K562 (cell line): ENCODE results near the gene APOLD1. TPM values are rescaled to one million over a fixed set of nuclear protein-coding genes. Genes with fewer than 3 reads are reported as not detected.

Source experiments
- ATAC-seq: fragments of 200-7000 bp; cut with Tn5 transposase; 3 replicates; pipeline ENCODE4 v1.9.1; 2020; ENCODE audit warnings: moderate library complexity
- BruUV-seq: library from RNA; stranded (reverse); fragments of 400-500 nt; replicated peaks from 2 replicates; lab custom pipeline; 2021; lab: Mats Ljungman, UMichigan
- CTCF ChIA-PET: fragments of 300-600 bp; formaldehyde crosslinking; extraction: SDS; loops from one replicate; lab custom pipeline; 2021; ENCODE audit warnings: low intra/inter-chr PET ratio; lab: Yijun Ruan, JAX
- POLR2A ChIA-PET: fragments of 300-600, 350-650 bp; sonication (Branson Sonifier 250); formaldehyde crosslinking; extraction: SDS; loops from one replicate; lab custom pipeline; 2021; ENCODE audit warnings: antibody characterized with exemption, inconsistent platforms; lab: Yijun Ruan, JAX
- DNase-seq, 4 experiments: peaks; one replicate each; pipeline versions ENCODE4 v3.0.0 to v3.0.0-alpha.2; 2011 to 2018; ENCODE audit warnings: low spot score in 3 of 4, mixed read lengths in 3 of 4; ENCODE audit errors: extremely low read depth in 1 of 4
- FAIRE-seq: peaks from 2 replicates; lab custom pipeline; 2011; peaks lifted over from hg19 to GRCh38; lab: Jason Lieb, UNC
- H2AFZ ChIP-seq: 2 replicates; pipeline ENCODE4 v1.6.0; 2011; ENCODE audit warnings: low read depth, low read length, control low read depth, inconsistent platforms
- H3K27ac ChIP-seq: fragments of 200-600 bp; 3 replicates; pipeline ENCODE4 v1.8.0; 2011; ENCODE audit warnings: low read depth, mild to moderate bottlenecking, control low read depth, inconsistent platforms, low read length, moderate library complexity, mixed read lengths; ENCODE audit errors: extremely low read depth
- H3K27me3 ChIP-seq, 2 experiments: fragments of 300-600 bp in 1 of 2; 2 replicates in 1 of 2; 3 replicates in 1 of 2; pipeline versions ENCODE4 v1.6.0 to v1.8.0; 2011; ENCODE audit warnings: inconsistent platforms in 2 of 2, low read length in 2 of 2, mild to moderate bottlenecking in 1 of 2, mixed read lengths in 1 of 2, moderate library complexity in 1 of 2; ENCODE audit not compliant: control insufficient read depth in 2 of 2, insufficient read depth in 2 of 2
- H3K36me3 ChIP-seq: fragments of 300-600 bp; 3 replicates; pipeline ENCODE4 v1.8.0; 2011; ENCODE audit warnings: mild to moderate bottlenecking, low read length, inconsistent platforms; ENCODE audit not compliant: control insufficient read depth, insufficient read depth
- H3K4me1 ChIP-seq, 2 experiments: fragments of 200-600 bp in 1 of 2; replicated peaks in 1 of 2; 2 replicates in 1 of 2; 3 replicates in 1 of 2; pipeline versions ENCODE4 v1.5.1 to v1.8.0; 2011; ENCODE audit warnings: inconsistent platforms in 2 of 2, low read length in 2 of 2, mild to moderate bottlenecking in 1 of 2, mixed read lengths in 1 of 2, moderate library complexity in 1 of 2; ENCODE audit not compliant: control insufficient read depth in 2 of 2, insufficient read depth in 2 of 2
- H3K4me2 ChIP-seq: 2 replicates; pipeline ENCODE4 v1.6.1; 2011; ENCODE audit warnings: low read length, control low read depth, inconsistent platforms, mixed read lengths; ENCODE audit not compliant: insufficient read depth
- H3K4me3 ChIP-seq: fragments of 200-600 bp; sonication (generic), shearing (Covaris generic); 2 replicates; pipeline ENCODE4 v1.5.1; 2016; ENCODE audit warnings: control low read depth, inconsistent platforms
- H3K79me2 ChIP-seq: fragments of 200-600 bp; 3 replicates; pipeline ENCODE4 v1.8.0; 2011; ENCODE audit warnings: low read length, inconsistent platforms; ENCODE audit not compliant: control insufficient read depth, insufficient read depth
- H3K9ac ChIP-seq, 2 experiments: 2 replicates each; pipeline versions ENCODE4 v1.6.0 to v1.6.1; 2011; ENCODE audit warnings: low read depth in 2 of 2, low read length in 2 of 2, control low read depth in 1 of 2, inconsistent platforms in 1 of 2, mild to moderate bottlenecking in 1 of 2, mixed read lengths in 1 of 2; ENCODE audit not compliant: insufficient read depth in 1 of 2
- H3K9me1 ChIP-seq: one replicate; pipeline ENCODE4 v1.6.0; 2011; ENCODE audit warnings: inconsistent platforms, mild to moderate bottlenecking, low read length, moderate library complexity; ENCODE audit not compliant: control insufficient read depth, insufficient read depth
- H3K9me3 ChIP-seq: replicated peaks from 2 replicates; pipeline ENCODE4 v1.5.1; 2011; ENCODE audit warnings: low read depth, low read length, inconsistent platforms; ENCODE audit not compliant: control insufficient read depth, insufficient read depth
- H4K20me1 ChIP-seq: replicated peaks from 2 replicates; pipeline ENCODE4 v1.6.1; 2011; ENCODE audit warnings: low read length, inconsistent platforms, mixed read lengths; ENCODE audit not compliant: control insufficient read depth, insufficient read depth
- CSDE1 ChIP-seq, 2 experiments: fragments of 450-650 bp; IDR thresholded peaks; 2 replicates each; pipeline ENCODE4 v1.6.1; 2016; ENCODE audit warnings: mild to moderate bottlenecking in 1 of 2
- DPF2 ChIP-seq: fragments of 450-650 bp; IDR thresholded peaks from 2 replicates; pipeline ENCODE4 v1.6.1; 2016
- KDM4B ChIP-seq, 2 experiments: fragments of 450-650 bp in 1 of 2; sonication (generic) in 1 of 2; IDR thresholded peaks; 2 replicates each; pipeline ENCODE4 v1.6.1; 2016 to 2017; ENCODE audit warnings: borderline replicate concordance in 2 of 2, antibody characterized with exemption in 1 of 2, low read depth in 1 of 2, mild to moderate bottlenecking in 1 of 2
- KDM5B ChIP-seq: fragments of 200-600 bp; sonication (generic); IDR thresholded peaks from 2 replicates; pipeline ENCODE4 v1.6.1; 2012; ENCODE audit warnings: low read depth, mild to moderate bottlenecking, moderate library complexity, low read length, control low read depth, inconsistent platforms; ENCODE audit not compliant: insufficient replicate concordance
- MECOM ChIP-seq: fragments of 250-450 bp; sonication (Bioruptor Pico); IDR thresholded peaks from 2 replicates; pipeline ENCODE4 v1.8.0; 2022; ENCODE audit warnings: inconsistent platforms
- NFYB ChIP-seq: IDR thresholded peaks from 2 replicates; pipeline ENCODE4 v1.6.1; 2011; ENCODE audit warnings: mild to moderate bottlenecking, moderate library complexity; ENCODE audit not compliant: insufficient read length; ENCODE audit errors: extremely low read depth
- POLR2G ChIP-seq: fragments of 200-400 bp; formaldehyde crosslinking; IDR thresholded peaks from 2 replicates; pipeline ENCODE4 v1.6.1; 2017; ENCODE audit warnings: low read depth, mild to moderate bottlenecking, antibody characterized with exemption, low read length, moderate library complexity
- POU5F1 ChIP-seq: fragments of 150-350 bp; IDR thresholded peaks from 2 replicates; pipeline ENCODE4 v1.6.1; 2014; ENCODE audit warnings: borderline replicate concordance, low read length, low read depth, mild to moderate bottlenecking; ENCODE audit not compliant: partially characterized antibody
- SNRNP70 ChIP-seq: fragments of 200-400 bp; formaldehyde crosslinking; optimal IDR thresholded peaks from 2 replicates; pipeline ENCODE3; 2017; ENCODE audit warnings: low read depth, low read length
- WGBS: fragments of 100-300 bp; shearing (Covaris generic); methylation state at CpG from one replicate; pipeline ENCODE4 v1.1.6; 2016; ENCODE audit warnings: low coverage, mixed read lengths; ENCODE audit not compliant: insufficient coverage; ENCODE audit errors: missing lambda C conversion rate; 5-methylcytosine and 5-hydroxymethylcytosine counted together
- in situ Hi-C: fragments of 300-500 bp; cut with MboI; formaldehyde crosslinking; loops from 4 replicates; pipeline ENCODE4 v1.15.0; 2018; ENCODE audit warnings: inconsistent platforms, mixed read lengths
- intact Hi-C: fragments of 100-400 bp; cut with micrococcal nuclease; formaldehyde crosslinking; loops from 2 replicates; pipeline ENCODE4 v1.14.2; 2022
- polyA plus RNA-seq, 8 experiments: library from polyadenylated mRNA; depleted of rRNA in 4 of 8; stranded (reverse) in 5 of 8; unstranded in 3 of 8; fragments of >200 nt; fragmentation: Nextera tagmentation in 2 of 8; fragmentation: Illumina TruSeq in 1 of 8; extraction: Ambion mirVana in 2 of 8; extraction: Trizol in 1 of 8; gene quantifications; 2 replicates each; pipeline versions ENCODE4 v1.2.1 to v1.2.3, GENCODE V29; 2011 to 2014; ENCODE audit warnings: inconsistent platforms in 1 of 8, missing spikeins in 1 of 8
- total RNA-seq, 7 experiments: library from RNA; depleted of rRNA in 6 of 7; stranded (reverse); fragments of >200 nt in 6 of 7; fragmentation: Illumina TruSeq in 2 of 7; extraction: Trizol in 2 of 7; gene quantifications; 2 replicates each; pipeline versions ENCODE4 v1.2.1 to v1.2.3, GENCODE V29; 2011 to 2021; ENCODE audit warnings: low replicate concordance in 1 of 7
- TF ChIP-seq, protein P1 (sequence below): fragments of 250-450 bp; sonication (Bioruptor Pico); IDR thresholded peaks from 2 replicates; pipeline ENCODE4 v1.8.0; 2021; ENCODE audit warnings: mild to moderate bottlenecking, moderate library complexity
- TF ChIP-seq, protein P2 (sequence below): sonication (generic); formaldehyde crosslinking; IDR thresholded peaks from 2 replicates; pipeline ENCODE4 v1.8.1; 2022; ENCODE audit warnings: missing genetic modification reagents
- TF ChIP-seq, protein P3 (sequence below): sonication (generic); formaldehyde crosslinking; IDR thresholded peaks from 2 replicates; pipeline ENCODE4 v1.9.0; 2022; ENCODE audit warnings: mild to moderate bottlenecking, missing genetic modification reagents

APOLD1 gene
- total and polyA plus RNA-seq, 9 of the 15 experiments (the other 6 are each of a cell fraction or from before 2014, with no cell fraction given), result 0.28 to 1.1 (median 0.61) TPM

DNA sequence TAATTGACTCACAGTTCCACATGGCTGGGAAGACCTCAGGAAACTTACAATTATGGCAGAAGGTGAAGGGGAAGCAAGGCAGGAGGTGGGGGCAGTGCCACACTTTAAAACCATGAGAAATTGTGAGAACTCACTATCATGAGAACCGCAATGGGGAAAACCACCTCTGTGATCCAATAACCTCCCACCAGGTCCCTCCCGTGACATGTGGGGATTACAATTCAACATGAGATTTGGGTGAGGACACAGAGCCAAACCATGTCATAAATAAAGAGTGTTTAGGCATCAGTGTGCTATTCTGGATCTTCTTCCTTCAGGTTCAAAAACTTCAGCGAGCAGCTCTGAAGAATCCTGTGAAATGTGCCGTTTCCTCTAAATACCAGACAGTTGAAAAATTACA lies 37.4 kb downstream of the APOLD1 start:
- DNase-seq, result no peak
- H3K9me3 ChIP-seq, result no peaks in the 10 kb centered on the region
- POLR2A ChIA-PET, result no interaction called here
- peaks cover 85% of the 10 kb centered on the region for H3K36me3 ChIP-seq
- H3K4me2 ChIP-seq, result no peak overlapping the region
- TF ChIP-seq POU5F1 (no peak), MECOM (CRISPR knock-in tag) (no peak), SNRNP70 (no peak), NFYB (no peak), KDM5B (no peak), KDM4B (IDR thresholded peaks at IDR 0.05; ENCODE audit: borderline replicate concordance in 2 of 2, low read depth in 1 of 2) (no peak), CSDE1 (IDR thresholded peaks at IDR 0.05) (no peak), POLR2G (no peak), DPF2 (no peak)
- TF ChIP-seq, protein P1, sequence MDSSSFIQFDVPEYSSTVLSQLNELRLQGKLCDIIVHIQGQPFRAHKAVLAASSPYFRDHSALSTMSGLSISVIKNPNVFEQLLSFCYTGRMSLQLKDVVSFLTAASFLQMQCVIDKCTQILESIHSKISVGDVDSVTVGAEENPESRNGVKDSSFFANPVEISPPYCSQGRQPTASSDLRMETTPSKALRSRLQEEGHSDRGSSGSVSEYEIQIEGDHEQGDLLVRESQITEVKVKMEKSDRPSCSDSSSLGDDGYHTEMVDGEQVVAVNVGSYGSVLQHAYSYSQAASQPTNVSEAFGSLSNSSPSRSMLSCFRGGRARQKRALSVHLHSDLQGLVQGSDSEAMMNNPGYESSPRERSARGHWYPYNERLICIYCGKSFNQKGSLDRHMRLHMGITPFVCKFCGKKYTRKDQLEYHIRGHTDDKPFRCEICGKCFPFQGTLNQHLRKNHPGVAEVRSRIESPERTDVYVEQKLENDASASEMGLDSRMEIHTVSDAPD (CRISPR knock-in tag), result no peak
- TF ChIP-seq, protein P2, sequence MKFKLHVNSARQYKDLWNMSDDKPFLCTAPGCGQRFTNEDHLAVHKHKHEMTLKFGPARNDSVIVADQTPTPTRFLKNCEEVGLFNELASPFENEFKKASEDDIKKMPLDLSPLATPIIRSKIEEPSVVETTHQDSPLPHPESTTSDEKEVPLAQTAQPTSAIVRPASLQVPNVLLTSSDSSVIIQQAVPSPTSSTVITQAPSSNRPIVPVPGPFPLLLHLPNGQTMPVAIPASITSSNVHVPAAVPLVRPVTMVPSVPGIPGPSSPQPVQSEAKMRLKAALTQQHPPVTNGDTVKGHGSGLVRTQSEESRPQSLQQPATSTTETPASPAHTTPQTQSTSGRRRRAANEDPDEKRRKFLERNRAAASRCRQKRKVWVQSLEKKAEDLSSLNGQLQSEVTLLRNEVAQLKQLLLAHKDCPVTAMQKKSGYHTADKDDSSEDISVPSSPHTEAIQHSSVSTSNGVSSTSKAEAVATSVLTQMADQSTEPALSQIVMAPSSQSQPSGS (CRISPR knock-in tag), result no peak
- TF ChIP-seq, protein P3, sequence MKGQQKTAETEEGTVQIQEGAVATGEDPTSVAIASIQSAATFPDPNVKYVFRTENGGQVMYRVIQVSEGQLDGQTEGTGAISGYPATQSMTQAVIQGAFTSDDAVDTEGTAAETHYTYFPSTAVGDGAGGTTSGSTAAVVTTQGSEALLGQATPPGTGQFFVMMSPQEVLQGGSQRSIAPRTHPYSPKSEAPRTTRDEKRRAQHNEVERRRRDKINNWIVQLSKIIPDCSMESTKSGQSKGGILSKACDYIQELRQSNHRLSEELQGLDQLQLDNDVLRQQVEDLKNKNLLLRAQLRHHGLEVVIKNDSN (CRISPR knock-in tag), result no peak
- TF ChIP-seq, all 486 proteins: peak for 0
- intact Hi-C loops (no loop called here), in situ Hi-C loops (no loop called here)
- Histone ChIP-seq H3K27me3 (no peaks in the 10 kb centered on the region), H3K9me1 (no peaks in the 10 kb centered on the region), H3K4me3 (no peak overlapping the region), H2AFZ (no peak overlapping the region), H4K20me1 (no peaks in the 10 kb centered on the region), H3K4me1 (peaks cover 0 to 5% of the 10 kb centered on the region in 2 experiments; a peak in 3 of 5 replicates), H3K27ac (no peak overlapping the region), H3K9ac (no peak overlapping the region), H3K79me2 (peaks cover 9% of the 10 kb centered on the region)
- CTCF ChIA-PET, result no interaction called here
- FAIRE-seq (no peak), ATAC-seq (no peak)
- BruUV-seq, result no TSS peak
- WGBS, result 100% methylated on average over 4 of the region's 4 CpGs
